Measurements from ENCODE around the gene GSK3B.
"Not testable (repeated sequence)": the region's sequence is repeated elsewhere in the genome, so short reads cannot be mapped to it uniquely, and the experiment has no call there.

The GSK3B gene

GRCh38 chr3:119898478-119899191 is 195.6 kb downstream of the GSK3B start:
- peak; percentile 6 for FAIRE-seq
- no peak for DNase-seq (ENCODE audit: insufficient read length, low spot score)
- TF ChIP-seq POLR2A (IDR thresholded peaks at IDR 0.05; ENCODE audit: low read depth, low read length) = no peak

- no peak for TF ChIP-seq POLR2A (IDR thresholded peaks at IDR 0.05; ENCODE audit: low read depth, low read length)
- no peak for FAIRE-seq
Observed at GRCh38 chr3:119894195-119894594, 200.1 kb downstream of the GSK3B start.

GRCh38 chr3:119893769-119894168 is 200.5 kb downstream of the GSK3B start:
- FAIRE-seq (no peak), DNase-seq (ENCODE audit: insufficient read length, low spot score) (no peak)
- no peak for TF ChIP-seq POLR2A (IDR thresholded peaks at IDR 0.05; ENCODE audit: low read depth, low read length)

More at GRCh38 chr3:119894195-119894594, 200.1 kb downstream of the GSK3B start:
- DNase-seq (ENCODE audit: insufficient read length, low spot score) = no peak

- no peak for TF ChIP-seq POLR2A (IDR thresholded peaks at IDR 0.05; ENCODE audit: low read depth, low read length)
- FAIRE-seq (no peak), DNase-seq (ENCODE audit: insufficient read length, low spot score) (no peak)
Observed at GRCh38 chr3:119891944-119892721, 202.1 kb downstream of the GSK3B start.

GRCh38 chr3:119888681-119889080 is 205.6 kb downstream of the GSK3B start:
- not testable (repeated sequence) for DNase-seq (ENCODE audit: insufficient read length, low spot score); FAIRE-seq

GRCh38 chr3:119885746-119886530 is 208.3 kb downstream of the GSK3B start:
- DNase-seq (ENCODE audit: insufficient read length, low spot score) = no peak
- no peak for TF ChIP-seq POLR2A (IDR thresholded peaks at IDR 0.05; ENCODE audit: low read depth, low read length)
- no peak for FAIRE-seq

- DNase-seq (ENCODE audit: insufficient read length, low spot score) = no peak
- peak; percentile 50 for FAIRE-seq
- no peak for TF ChIP-seq POLR2A (IDR thresholded peaks at IDR 0.05; ENCODE audit: low read depth, low read length)
Observed at GRCh38 chr3:119884161-119884557, 210.1 kb downstream of the GSK3B start.

- no peak for TF ChIP-seq POLR2A (IDR thresholded peaks at IDR 0.05; ENCODE audit: low read depth, low read length)
- FAIRE-seq (peak; percentile 36), DNase-seq (ENCODE audit: insufficient read length, low spot score) (no peak)
Observed at GRCh38 chr3:119883461-119884160, 210.6 kb downstream of the GSK3B start.

GRCh38 chr3:119880966-119881365 is 213.3 kb downstream of the GSK3B start:
- peak; percentile 15 for FAIRE-seq

GRCh38 chr3:119873646-119874045 is 220.6 kb downstream of the GSK3B start:
- DNase-seq (ENCODE audit: insufficient read length, low spot score) = no peak
- no peak for TF ChIP-seq POLR2A (IDR thresholded peaks at IDR 0.05; ENCODE audit: low read depth, low read length)
- peak; percentile 23 for FAIRE-seq

More at GRCh38 chr3:119880966-119881365, 213.3 kb downstream of the GSK3B start:
- DNase-seq (ENCODE audit: insufficient read length, low spot score) = no peak
- TF ChIP-seq POLR2A (IDR thresholded peaks at IDR 0.05; ENCODE audit: low read depth, low read length) = no peak

- no peak for TF ChIP-seq POLR2A (IDR thresholded peaks at IDR 0.05; ENCODE audit: low read depth, low read length)
- no peak for FAIRE-seq
- no peak for DNase-seq (ENCODE audit: insufficient read length, low spot score)
Observed at GRCh38 chr3:119872773-119873172, 221.5 kb downstream of the GSK3B start.

- no peak for TF ChIP-seq POLR2A (IDR thresholded peaks at IDR 0.05; ENCODE audit: low read depth, low read length)
- peak; percentile 58 for FAIRE-seq
Observed at GRCh38 chr3:119871571-119871970, 222.7 kb downstream of the GSK3B start.

GRCh38 chr3:119870512-119870911 is 223.7 kb downstream of the GSK3B start:
- DNase-seq (ENCODE audit: insufficient read length, low spot score) = no peak
- TF ChIP-seq POLR2A (IDR thresholded peaks at IDR 0.05; ENCODE audit: low read depth, low read length) = no peak
- no peak for FAIRE-seq

More at GRCh38 chr3:119871571-119871970, 222.7 kb downstream of the GSK3B start:
- DNase-seq (ENCODE audit: insufficient read length, low spot score) = no peak

All from H54 (cell line).